C4-2B (cell line): ENCODE data around the gene PTPRN.

Source experiments
- H3K27ac ChIP-seq: fragments of 450-650 bp; 2 replicates; pipeline ENCODE4 v1.5.1; 2017
- ZFX ChIP-seq: fragments of 450-650 bp; IDR thresholded peaks from 2 replicates; pipeline ENCODE4 v1.6.1; 2017
- TF ChIP-seq, protein P1 (sequence below): fragments of 450-650 bp; conservative IDR thresholded peaks from 2 replicates; pipeline ENCODE4 v1.5.1; 2017; ENCODE audit warnings: mild to moderate bottlenecking

PTPRN gene

GRCh38 chr2:219304223-219304622 lies 5.0 kb downstream of the PTPRN start:
- TF ChIP-seq, protein P1, sequence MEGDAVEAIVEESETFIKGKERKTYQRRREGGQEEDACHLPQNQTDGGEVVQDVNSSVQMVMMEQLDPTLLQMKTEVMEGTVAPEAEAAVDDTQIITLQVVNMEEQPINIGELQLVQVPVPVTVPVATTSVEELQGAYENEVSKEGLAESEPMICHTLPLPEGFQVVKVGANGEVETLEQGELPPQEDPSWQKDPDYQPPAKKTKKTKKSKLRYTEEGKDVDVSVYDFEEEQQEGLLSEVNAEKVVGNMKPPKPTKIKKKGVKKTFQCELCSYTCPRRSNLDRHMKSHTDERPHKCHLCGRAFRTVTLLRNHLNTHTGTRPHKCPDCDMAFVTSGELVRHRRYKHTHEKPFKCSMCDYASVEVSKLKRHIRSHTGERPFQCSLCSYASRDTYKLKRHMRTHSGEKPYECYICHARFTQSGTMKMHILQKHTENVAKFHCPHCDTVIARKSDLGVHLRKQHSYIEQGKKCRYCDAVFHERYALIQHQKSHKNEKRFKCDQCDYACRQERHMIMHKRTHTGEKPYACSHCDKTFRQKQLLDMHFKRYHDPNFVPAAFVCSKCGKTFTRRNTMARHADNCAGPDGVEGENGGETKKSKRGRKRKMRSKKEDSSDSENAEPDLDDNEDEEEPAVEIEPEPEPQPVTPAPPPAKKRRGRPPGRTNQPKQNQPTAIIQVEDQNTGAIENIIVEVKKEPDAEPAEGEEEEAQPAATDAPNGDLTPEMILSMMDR, result no peak
- no peak for TF ChIP-seq ZFX
- no peak overlapping the region for H3K27ac ChIP-seq

DNA sequence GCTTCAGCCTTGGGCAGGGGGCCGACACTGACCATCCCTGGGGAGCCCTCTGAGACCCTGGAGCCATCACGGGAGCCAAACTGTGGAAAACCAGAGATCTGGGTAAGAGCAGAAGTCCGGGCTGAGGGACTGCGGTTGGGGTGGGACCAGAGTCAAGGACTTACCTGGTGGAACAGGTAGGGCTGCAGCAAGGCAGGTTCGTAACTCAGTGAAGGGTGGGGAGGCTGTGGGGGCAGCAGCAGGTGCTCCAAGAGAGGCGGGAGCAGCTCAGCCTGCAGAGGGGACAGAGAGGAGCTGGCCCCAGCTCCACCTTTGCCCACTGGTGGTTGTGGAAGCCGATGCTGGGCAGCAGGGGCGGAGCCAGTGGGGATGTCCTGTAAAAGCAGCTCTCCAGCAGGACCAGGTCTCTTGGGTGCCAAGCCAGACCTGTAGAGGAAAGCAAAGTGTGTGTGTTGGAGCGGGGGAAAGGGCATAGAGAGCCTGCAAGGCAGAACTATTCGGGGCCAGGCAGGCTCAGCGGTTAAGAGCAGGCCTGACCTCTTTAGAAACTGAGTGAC lies 6.7 kb downstream of the PTPRN start:
- H3K27ac ChIP-seq, result no peak overlapping the region
- TF ChIP-seq, protein P1, result no peak
- no peak for TF ChIP-seq ZFX

DNA sequence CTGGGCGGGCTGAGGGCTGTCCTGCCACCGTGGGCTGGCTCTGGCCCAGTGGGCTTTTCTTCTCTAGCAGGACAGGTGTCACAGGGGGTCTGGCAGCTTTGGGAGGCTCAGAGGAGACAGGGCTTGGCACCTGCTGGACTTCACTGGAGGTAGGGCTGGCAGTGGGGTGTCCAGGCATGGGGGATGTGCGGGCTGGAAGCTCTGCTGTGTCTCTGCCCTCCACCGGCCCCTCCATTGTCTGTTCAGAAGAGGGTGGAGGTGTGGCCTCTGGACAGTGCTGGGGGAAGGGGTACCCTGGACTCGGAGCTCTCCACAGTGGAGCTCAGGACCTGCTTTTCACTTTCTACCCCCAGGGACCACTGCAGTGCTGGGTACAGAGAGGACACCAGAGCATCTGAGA lies 9.2 kb downstream of the PTPRN start:
- H3K27ac ChIP-seq, result no peak overlapping the region
- TF ChIP-seq, protein P1, result no peak
- no peak for TF ChIP-seq ZFX

GRCh38 chr2:219299372-219299760 lies 9.8 kb downstream of the PTPRN start:
- H3K27ac ChIP-seq, result no peak overlapping the region
- no peak for TF ChIP-seq ZFX
- TF ChIP-seq, protein P1, result no peak

GRCh38 chr2:219298759-219299371 lies 10.3 kb downstream of the PTPRN start:
- H3K27ac ChIP-seq, result no peak overlapping the region
- TF ChIP-seq ZFX, result no peak
- TF ChIP-seq, protein P1, result peak; percentile 96

DNA sequence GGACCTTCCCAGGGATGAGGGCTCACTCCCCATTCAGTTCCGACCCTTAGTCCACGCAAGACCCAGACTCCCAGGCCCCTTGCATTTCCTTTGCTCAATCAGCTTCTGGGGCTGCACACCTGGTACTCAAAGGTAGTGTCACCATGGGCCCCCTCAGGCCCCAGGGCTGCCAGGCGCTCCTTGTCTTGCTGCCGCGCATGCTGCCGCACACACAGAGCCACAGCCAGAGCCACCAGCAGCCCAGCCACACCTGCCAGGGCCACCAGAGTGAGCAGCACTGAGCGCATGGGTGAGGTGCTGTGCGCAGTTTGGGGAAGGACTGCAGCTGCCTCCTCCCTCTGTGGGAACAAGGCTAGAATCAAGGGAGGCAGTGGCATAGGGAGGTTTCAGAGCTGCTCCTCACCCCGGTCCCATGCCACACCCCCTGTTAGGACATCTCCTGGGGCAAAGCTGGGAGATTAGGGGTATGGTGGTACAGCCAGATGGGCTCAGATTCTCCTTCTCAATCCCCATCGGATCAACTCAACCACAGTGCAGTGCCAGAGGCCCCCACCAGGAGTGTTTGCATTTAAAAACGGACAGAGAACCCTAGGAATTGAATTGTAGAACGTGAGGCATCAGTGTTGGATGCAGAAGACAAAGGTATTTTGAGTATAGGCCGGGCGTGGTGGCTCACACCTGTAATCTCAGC lies 11.3 kb downstream of the PTPRN start:
- no peak for TF ChIP-seq ZFX
- H3K27ac ChIP-seq, result no peak overlapping the region

GRCh38 chr2:219296631-219297391 lies 12.4 kb downstream of the PTPRN start:
- H3K27ac ChIP-seq, result no peak overlapping the region
- TF ChIP-seq, protein P1, result no peak
- no peak for TF ChIP-seq ZFX
